SK-N-SH treated with all-trans-retinoic acid at 6 μM for 48 hours (cell line): ENCODE measurements around the gene CCM2.

Experiments used
- ARNTL ChIP-seq: fragments of 450-650 bp; formaldehyde crosslinking; IDR thresholded peaks from 2 replicates; pipeline ENCODE4 v1.5.0; 2020; ENCODE audit warnings: low read depth, mild to moderate bottlenecking, moderate library complexity, borderline replicate concordance
- CSDC2 ChIP-seq: fragments of 250-450 bp; sonication (Bioruptor Pico); IDR thresholded peaks from 2 replicates; pipeline ENCODE4 v1.5.0; 2020; ENCODE audit warnings: mild to moderate bottlenecking, moderate library complexity
- GLIS3 ChIP-seq: fragments of 250-450 bp; sonication (Bioruptor Pico); IDR thresholded peaks from 2 replicates; pipeline ENCODE4 v1.5.0; 2020; ENCODE audit warnings: mild to moderate bottlenecking, moderate library complexity
- ISL1 ChIP-seq: fragments of 250-450 bp; sonication (Bioruptor Pico); IDR thresholded peaks from 2 replicates; pipeline ENCODE4 v2.1.2; 2022; ENCODE audit warnings: mild to moderate bottlenecking, moderate library complexity
- PPARA ChIP-seq: fragments of 250-450 bp; sonication (Bioruptor Pico); IDR thresholded peaks from 2 replicates; pipeline ENCODE4 v1.5.0; 2020; ENCODE audit warnings: mild to moderate bottlenecking, borderline replicate concordance
- RARB ChIP-seq: fragments of 250-450 bp; sonication (Bioruptor Pico); IDR thresholded peaks from 2 replicates; pipeline ENCODE4 v1.8.0; 2021; ENCODE audit warnings: mild to moderate bottlenecking, moderate library complexity
- TCF4 ChIP-seq: fragments of 250-450 bp; sonication (Bioruptor Pico); IDR thresholded peaks from 2 replicates; pipeline ENCODE4 v1.8.0; 2021; ENCODE audit warnings: mild to moderate bottlenecking, moderate library complexity, borderline replicate concordance
- ZFP3 ChIP-seq: fragments of 250-450 bp; sonication (Bioruptor Pico); IDR thresholded peaks from 2 replicates; pipeline ENCODE4 v1.5.0; 2020; ENCODE audit warnings: mild to moderate bottlenecking, moderate library complexity
- ZFP30 ChIP-seq: fragments of 450-650 bp; formaldehyde crosslinking; IDR thresholded peaks from 2 replicates; pipeline ENCODE4 v1.5.0; 2022; ENCODE audit warnings: mild to moderate bottlenecking, moderate library complexity
- ZNF565 ChIP-seq: fragments of 450-650 bp; formaldehyde crosslinking; conservative IDR thresholded peaks from 2 replicates; pipeline ENCODE4 v1.5.0; 2020; ENCODE audit warnings: low read depth, mild to moderate bottlenecking, moderate library complexity
- ZNF70 ChIP-seq: fragments of 450-650 bp; formaldehyde crosslinking; IDR thresholded peaks from 2 replicates; pipeline ENCODE4 v1.5.0; 2020; ENCODE audit warnings: mild to moderate bottlenecking, moderate library complexity
- TF ChIP-seq, protein P1 (sequence below): fragments of 250-450 bp; sonication (Bioruptor Pico); IDR thresholded peaks from 2 replicates; pipeline ENCODE4 v1.8.0; 2020; ENCODE audit warnings: mild to moderate bottlenecking, moderate library complexity, borderline replicate concordance
- TF ChIP-seq, protein P2 (sequence below): fragments of 250-450 bp; sonication (Bioruptor Pico); IDR thresholded peaks from 2 replicates; pipeline ENCODE4 v1.5.1; 2020; ENCODE audit warnings: low read depth, mild to moderate bottlenecking, moderate library complexity
- TF ChIP-seq, protein P3 (sequence below): fragments of 250-450 bp; sonication (Bioruptor Pico); IDR thresholded peaks from 2 replicates; pipeline ENCODE4 v1.5.1; 2021; ENCODE audit warnings: mild to moderate bottlenecking, moderate library complexity

DNA sequence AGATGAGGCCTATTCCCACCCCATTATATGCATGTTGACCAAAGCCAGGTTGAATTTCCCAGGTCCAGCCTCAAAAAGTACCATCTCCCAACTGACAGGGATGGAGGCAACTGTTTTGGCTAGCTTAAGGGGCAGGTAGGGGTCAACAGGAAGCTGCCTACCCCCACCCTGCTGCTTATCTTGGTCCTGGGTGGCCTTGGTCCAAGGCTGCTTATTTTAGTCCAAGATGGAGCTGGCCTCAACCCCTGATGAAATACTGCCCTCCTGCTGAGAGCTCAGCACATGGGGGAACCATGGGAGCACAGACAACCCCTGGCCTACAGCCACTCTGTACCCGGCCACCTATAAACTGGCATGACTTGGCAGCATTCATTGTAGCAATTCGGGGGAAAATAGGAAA, 44.3 kb upstream of the CCM2 start:
- TF ChIP-seq, protein P1, sequence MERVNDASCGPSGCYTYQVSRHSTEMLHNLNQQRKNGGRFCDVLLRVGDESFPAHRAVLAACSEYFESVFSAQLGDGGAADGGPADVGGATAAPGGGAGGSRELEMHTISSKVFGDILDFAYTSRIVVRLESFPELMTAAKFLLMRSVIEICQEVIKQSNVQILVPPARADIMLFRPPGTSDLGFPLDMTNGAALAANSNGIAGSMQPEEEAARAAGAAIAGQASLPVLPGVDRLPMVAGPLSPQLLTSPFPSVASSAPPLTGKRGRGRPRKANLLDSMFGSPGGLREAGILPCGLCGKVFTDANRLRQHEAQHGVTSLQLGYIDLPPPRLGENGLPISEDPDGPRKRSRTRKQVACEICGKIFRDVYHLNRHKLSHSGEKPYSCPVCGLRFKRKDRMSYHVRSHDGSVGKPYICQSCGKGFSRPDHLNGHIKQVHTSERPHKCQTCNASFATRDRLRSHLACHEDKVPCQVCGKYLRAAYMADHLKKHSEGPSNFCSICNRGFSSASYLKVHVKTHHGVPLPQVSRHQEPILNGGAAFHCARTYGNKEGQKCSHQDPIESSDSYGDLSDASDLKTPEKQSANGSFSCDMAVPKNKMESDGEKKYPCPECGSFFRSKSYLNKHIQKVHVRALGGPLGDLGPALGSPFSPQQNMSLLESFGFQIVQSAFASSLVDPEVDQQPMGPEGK (CRISPR knock-in tag) = no peak
- no peak for TF ChIP-seq ZFP3
- no peak for TF ChIP-seq ARNTL (CRISPR knock-in tag)
- TF ChIP-seq ZNF70 (CRISPR knock-in tag) = no peak
- TF ChIP-seq, protein P2, sequence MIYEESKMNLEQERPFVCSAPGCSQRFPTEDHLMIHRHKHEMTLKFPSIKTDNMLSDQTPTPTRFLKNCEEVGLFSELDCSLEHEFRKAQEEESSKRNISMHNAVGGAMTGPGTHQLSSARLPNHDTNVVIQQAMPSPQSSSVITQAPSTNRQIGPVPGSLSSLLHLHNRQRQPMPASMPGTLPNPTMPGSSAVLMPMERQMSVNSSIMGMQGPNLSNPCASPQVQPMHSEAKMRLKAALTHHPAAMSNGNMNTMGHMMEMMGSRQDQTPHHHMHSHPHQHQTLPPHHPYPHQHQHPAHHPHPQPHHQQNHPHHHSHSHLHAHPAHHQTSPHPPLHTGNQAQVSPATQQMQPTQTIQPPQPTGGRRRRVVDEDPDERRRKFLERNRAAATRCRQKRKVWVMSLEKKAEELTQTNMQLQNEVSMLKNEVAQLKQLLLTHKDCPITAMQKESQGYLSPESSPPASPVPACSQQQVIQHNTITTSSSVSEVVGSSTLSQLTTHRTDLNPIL = no peak
- TF ChIP-seq ISL1 (CRISPR knock-in tag) = no peak
- no peak for TF ChIP-seq PPARA (CRISPR knock-in tag)
- TF ChIP-seq CSDC2 (CRISPR knock-in tag) = no peak
- TF ChIP-seq, protein P3, sequence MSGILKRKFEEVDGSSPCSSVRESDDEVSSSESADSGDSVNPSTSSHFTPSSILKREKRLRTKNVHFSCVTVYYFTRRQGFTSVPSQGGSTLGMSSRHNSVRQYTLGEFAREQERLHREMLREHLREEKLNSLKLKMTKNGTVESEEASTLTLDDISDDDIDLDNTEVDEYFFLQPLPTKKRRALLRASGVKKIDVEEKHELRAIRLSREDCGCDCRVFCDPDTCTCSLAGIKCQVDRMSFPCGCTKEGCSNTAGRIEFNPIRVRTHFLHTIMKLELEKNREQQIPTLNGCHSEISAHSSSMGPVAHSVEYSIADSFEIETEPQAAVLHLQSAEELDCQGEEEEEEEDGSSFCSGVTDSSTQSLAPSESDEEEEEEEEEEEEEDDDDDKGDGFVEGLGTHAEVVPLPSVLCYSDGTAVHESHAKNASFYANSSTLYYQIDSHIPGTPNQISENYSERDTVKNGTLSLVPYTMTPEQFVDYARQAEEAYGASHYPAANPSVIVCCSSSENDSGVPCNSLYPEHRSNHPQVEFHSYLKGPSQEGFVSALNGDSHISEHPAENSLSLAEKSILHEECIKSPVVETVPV (CRISPR knock-in tag) = no peak
- TF ChIP-seq ZNF565 (CRISPR knock-in tag) = no peak
- no peak for TF ChIP-seq RARB
- no peak for TF ChIP-seq TCF4 (CRISPR knock-in tag)
- TF ChIP-seq GLIS3 (CRISPR knock-in tag) = no peak
- TF ChIP-seq ZFP30 (CRISPR knock-in tag) = no peak
